ENCODE measurements around the gene TBCE.
"Not testable (repeated sequence)": the region's sequence is repeated elsewhere in the genome, so short reads cannot be mapped to it uniquely, and the experiment has no call there.

TBCE gene

DNA sequence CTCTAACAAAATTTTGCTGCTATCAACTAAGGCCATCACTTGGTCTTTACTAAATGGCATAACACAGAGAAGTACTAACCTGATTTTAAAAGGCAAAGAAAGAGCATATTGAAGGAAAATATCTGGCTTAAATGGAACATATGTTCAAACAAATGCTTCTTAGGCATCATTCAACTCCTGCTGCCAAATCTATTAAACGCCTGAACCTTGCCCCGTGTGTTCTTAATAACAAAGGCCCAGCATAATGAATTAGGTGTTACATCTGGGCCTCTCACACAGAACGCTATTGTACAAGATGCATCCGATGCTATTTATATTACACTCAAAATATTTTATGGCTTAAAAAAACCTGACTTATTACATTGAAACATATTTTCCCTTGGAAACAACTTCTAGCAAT lies 88.6 kb downstream of the TBCE start:
- no peak for DNase-seq

DNA sequence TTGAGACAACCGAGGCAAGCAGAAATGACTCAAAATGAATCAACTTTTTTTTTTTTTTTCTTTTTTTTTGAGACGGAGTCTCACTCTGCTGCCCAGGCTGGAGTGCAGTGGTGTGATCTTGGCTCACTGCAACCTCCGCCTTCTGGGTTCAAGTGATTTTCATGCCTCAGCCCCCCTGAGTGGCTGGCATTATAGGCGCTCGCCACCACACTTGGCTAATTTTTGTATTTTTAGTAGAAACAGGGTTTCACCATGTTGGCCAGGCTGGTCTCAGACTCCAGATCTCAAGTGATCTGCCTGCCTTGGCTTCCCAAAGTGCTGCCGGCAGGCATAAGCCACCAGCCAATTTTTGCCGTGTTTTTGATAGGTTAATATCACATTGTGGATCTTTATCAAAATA lies 90.6 kb downstream of the TBCE start:
- DNase-seq = not testable (repeated sequence)

DNA sequence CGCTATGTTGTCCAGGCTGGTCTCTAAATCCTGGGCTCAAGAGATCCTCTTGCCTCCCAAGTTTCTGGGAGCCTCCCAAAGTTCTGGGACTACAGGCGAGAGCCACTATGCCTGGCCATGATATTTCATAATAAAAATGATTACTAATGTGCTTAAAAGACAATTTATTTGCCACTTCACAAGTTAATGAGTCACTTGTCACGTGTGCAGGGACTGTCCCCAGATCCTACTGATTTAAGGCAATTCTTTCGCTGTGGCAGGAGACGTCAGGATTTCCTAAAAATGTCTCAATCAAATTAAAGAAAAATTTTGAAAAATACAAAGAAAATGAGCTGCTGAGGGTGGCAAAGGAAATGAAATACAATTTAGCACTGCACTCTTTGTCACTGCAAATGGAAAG lies 93.5 kb downstream of the TBCE start:
- peak; percentile 74 to 86 for DNase-seq

DNA sequence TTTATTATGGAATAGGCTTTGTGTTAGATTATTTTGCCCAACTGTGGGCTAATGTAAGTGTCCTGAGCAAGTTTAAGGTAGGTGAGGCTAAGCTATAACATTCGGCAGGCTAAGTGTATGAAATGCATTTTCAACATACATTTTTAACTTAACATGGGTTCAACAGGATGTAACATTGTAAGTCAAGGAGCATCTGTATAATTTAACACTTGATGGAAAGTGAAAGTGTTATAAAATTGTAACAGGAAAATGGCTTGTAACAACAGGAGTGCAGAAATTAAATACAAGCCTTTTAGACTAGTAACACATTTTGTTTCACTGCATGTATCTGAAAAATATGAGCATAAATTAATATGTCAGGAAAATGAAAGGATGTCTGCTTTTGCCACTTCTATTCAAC lies 94.7 kb downstream of the TBCE start:
- DNase-seq = no peak

GRCh38 chr1:235462832-235463231 lies 95.6 kb downstream of the TBCE start:
- not testable (repeated sequence) for DNase-seq

DNA sequence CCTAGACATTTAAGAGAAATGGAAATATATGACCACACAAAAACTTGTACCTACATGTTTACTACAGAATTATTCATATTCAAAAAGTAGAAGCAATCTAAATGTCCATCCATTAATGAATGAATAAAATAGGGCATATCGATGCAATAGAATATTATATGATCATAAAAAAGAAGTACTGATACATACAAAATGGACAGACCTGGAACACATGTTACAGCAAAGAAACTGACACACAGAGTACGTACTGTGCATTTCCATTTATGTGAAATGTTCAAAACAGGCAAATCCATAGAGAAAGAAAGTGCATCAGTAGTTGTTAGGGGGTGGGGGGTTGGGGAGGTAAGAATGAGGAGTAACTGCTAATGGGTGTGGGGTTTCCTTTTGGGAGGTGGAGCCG lies 97.8 kb downstream of the TBCE start:
- no peak for DNase-seq

DNA sequence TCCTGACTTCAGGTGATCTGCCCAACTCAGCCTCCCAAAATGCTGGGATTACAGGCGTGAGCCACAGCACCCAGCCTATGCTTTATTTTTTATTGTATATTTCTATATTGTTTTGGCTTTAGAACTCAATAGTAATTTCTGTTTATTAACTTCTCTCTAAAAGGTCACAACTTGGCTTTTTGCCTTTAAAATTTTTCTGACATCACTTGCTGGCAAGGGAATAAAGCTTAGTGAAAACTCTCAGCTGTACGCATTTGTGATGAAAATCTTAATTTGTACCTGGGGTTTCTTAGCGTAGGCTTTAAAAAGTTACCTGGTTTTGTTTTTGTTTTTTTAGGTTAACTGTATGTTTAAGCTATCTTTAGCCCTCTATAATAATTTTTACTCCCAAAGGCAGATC lies 100.8 kb downstream of the TBCE start:
- no peak for DNase-seq

DNA sequence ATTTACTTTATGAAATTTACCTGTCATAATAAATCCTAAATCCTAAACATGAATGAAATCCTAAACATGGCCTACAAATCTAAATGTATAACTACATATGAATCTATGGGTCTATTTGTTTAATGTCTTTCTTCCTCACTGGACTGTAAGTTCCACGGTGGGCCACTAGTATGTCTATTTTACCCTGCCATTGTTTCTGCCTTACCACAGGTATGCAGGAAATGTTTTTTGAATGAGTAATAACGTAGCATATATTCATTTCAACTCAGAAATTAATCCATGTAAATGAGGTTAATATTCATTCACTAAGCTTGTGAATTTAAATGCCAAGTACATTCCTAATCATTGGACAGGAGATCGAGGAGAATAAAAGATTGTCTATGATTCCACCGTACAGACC lies 101.7 kb downstream of the TBCE start:
- DNase-seq = no peak

- not testable (repeated sequence) for DNase-seq
These were observed 102.7 kb downstream of the TBCE start for GRCh38 chr1:235469897-235470296.

DNA sequence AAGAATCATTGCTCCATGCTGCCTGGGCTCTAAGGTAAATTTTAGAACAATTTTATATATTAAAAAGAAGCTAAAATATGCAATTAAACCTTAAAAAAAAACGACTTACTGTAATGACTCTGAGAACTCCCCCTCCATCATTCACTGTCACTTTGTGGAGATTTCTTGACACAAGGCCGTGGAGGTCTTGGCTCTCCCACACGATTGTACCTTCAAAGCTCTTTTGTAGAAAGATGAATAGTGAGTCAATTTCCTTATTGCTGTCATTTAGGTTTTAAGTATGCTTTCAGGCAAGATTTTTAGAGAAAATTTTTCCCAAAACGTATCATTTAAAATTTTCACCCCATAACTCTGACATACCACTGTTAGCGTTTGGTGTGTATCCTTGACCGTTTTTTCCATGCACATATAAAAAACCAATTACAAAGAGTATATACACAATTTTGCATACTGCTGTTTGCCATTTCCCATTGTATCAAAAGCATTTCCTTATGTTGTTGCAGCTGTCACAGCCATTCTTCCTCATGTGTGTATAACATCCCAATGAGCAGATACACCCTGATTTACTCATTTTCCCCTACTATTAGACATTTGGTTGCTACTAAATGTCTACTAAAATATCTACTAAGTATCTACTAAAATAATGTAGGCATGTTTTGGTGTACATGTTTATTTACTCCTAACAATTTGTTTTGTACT lies 103.7 kb downstream of the TBCE start:
- no peak for DNase-seq

GRCh38 chr1:235473806-235474205 lies 106.6 kb downstream of the TBCE start:
- no peak for DNase-seq

- no peak for DNase-seq
These were observed 115.9 kb downstream of the TBCE start for GRCh38 chr1:235483090-235483489.

DNA sequence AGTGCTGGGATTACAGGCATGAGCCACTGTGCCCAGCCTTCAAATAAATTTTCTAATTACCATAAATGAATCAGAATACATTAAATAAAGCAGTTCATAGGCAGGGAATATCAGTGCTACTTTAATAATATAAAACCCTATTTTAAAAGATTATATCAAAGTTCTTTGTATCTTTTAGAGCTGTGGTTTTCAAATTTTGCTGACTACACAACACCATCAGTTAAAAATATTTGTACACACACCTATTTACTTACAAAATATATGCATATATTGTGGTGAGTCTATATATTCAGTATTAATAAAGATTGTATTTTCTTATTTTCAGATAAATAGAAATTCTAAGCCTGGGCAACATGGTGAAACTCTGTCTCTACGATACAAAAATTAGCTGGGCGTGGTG lies 118.3 kb downstream of the TBCE start:
- DNase-seq = no peak

DNA sequence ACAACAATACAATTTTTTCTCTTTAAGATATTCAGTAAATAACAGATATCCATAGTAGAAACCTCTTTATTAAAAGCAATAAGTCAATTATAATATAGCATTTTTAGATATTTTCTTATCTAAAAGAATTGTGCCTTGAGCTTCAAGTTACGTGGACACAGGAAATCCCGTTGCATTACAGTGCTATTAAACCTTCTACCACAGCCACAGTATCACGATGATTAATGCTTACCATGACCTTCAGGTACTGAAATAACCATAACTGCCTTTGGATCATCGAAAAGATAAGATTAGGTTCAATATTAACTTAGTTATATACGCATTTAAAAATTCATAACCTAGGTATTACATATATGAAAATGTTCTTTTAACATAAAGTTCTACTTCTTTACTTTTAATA lies 119.1 kb downstream of the TBCE start:
- no peak for DNase-seq

GRCh38 chr1:235491644-235492043 lies 124.4 kb downstream of the TBCE start:
- DNase-seq = no peak

GRCh38 chr1:235494531-235494930 lies 127.3 kb downstream of the TBCE start:
- DNase-seq = no peak

DNA sequence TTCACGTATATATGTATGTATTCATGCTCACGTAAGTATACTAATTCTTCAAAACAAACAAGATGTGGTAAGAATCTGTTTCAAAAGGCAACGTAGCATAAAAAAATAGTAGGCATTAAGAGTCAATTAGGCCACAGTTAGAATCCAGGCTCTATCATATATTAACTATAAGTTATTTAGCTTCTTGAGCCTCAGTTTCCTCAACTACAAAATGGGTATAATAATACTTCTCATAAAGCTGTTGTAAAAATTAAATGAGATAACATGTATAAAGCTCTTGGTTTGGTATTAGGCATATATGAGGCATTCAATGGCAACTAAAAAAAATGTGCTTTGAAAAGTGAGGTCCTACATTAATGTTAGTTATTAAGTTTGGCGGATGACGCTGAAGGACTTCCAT lies 127.8 kb downstream of the TBCE start:
- no peak for DNase-seq

DNA sequence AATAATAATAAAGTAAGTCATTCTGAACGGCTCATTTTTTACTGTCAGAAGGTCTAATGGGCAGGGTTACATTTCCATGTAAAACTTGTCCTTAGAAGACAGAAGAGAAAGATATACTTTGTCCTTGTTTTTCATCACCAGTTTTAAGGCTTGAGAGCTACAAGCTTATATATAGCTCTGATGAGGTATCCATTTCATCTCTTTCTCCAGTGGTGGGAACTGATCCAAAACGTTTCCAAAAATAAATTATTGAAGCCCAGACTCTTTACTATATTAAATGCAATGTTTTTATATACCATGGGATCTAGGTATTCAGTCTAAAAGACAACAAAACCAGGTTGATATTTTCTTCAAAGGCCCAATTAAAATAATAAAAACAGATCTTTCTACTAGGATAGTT lies 128.3 kb downstream of the TBCE start:
- DNase-seq = no peak

- DNase-seq = no peak
These were observed 133.8 kb downstream of the TBCE start for GRCh38 chr1:235500971-235501540.
